Measurements from ENCODE around the gene RASSF1.

The RASSF1 gene

GRCh38 chr3:50340448-50341329 is at the start of gene RASSF1:
RASSF1 (minus strand) TSS chr3:50340836; CDS start chr3:50340805, 31 bp downstream.
- no peak for DNase-seq (ENCODE audit: low read depth)

- no peak for DNase-seq (ENCODE audit: low read depth)
These were observed 48.8 kb upstream of the RASSF1 start for GRCh38 chr3:50389414-50389767.

- no peak for DNase-seq (ENCODE audit: low read depth)
These were observed 48.2 kb upstream of the RASSF1 start for GRCh38 chr3:50388720-50389413.

DNA sequence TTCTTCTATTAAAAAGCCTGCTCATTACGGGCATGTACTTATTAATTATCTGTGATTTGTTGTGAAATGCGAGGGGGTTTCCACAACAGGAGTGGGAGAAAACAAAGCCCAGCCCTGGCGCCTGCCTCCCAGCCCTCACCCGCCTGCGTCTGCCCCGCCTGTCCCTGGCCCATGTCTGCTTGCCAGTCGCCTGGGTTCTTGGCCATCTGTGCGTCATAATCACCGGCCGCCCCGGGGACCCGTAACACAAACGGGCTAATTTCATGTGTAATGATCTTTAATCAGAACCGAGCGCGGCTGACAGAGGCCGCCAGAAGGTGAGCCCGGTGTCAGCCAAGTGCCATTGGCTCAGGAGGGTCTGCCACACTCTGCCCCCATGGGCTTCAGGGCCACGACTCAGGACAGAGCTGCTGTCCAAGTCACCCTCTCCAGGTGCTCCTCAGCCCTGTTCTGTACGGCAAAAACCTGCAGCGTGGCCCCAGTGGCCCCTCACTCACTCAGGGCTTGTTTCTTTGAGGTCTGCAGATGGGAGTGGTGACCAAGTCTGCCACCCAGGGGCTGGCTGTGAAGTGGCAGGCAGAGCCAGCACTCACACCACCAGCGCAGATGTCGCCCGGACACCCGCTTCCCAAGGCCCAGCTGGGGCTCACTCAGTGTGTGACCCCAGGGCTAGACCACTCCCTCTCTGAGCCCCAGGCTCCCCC is 47.5 kb upstream of the RASSF1 start:
- no peak for DNase-seq (ENCODE audit: low read depth)

GRCh38 chr3:50385754-50386153 is 45.1 kb upstream of the RASSF1 start:
- no peak for DNase-seq (ENCODE audit: low read depth)

- no peak for DNase-seq (ENCODE audit: low read depth)
These were observed 43.1 kb upstream of the RASSF1 start for GRCh38 chr3:50383750-50384149.

DNA sequence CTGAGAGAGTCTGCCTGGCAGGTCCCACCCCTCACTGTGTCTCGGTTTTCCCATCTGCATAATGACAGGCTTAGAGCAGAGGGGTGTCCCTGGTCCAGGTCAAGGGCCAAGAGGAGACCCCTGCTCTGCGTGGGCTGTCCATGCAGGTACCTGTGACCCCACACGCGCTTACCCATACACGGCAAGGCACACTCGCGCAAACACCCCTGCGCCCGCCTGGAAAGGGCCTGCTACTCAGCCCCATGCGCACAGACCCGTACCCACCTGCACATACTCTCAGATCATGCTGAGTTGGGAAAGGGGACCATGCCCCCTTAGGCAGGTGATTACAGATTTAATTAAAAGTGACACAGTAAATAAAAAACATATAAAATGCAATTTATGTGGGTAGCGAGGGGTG is 42.1 kb upstream of the RASSF1 start:
- DNase-seq (ENCODE audit: low read depth) = no peak

DNA sequence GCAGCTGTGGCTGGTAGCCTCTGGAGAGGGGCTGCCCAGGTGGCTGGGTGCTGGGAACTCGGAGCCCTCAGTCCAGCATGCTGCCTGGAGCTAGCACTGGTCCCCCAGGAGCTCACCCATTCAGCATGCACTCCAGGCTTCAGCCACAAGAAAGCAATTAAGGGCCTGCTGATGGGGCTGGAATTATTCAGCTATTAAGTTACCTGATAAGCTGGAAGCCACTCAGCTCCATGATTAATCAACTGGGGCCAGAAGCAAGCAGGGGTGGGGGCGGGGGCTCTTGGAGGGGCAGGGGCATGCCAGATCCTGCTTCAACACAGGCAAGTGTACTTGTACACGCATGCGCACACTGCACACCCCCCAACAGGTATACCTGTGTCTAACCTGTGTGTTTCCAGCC is 40.7 kb upstream of the RASSF1 start:
- DNase-seq (ENCODE audit: low read depth) = no peak

GRCh38 chr3:50380405-50381085 is 39.9 kb upstream of the RASSF1 start:
- DNase-seq (ENCODE audit: low read depth) = no peak

DNA sequence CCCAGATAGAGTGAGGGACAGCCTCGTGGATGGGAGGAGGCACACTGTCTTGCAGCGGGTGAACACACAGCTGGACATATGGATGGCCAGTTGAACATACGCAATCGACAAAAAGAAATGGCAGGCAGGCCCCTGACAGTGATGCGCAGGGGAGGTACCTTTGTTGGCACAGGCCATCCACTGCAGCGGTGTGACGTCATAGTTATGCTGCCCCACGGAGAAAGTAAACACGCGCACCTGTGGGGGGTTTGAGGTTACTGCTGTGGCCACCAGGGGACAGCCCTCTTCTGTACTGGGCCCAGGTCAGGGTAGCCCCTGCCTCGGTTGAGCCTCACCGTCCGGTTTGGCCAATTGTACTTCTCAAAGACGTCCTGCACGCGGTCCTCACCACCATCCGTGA is 38.1 kb upstream of the RASSF1 start:
- DNase-seq (ENCODE audit: low read depth) = no peak

DNA sequence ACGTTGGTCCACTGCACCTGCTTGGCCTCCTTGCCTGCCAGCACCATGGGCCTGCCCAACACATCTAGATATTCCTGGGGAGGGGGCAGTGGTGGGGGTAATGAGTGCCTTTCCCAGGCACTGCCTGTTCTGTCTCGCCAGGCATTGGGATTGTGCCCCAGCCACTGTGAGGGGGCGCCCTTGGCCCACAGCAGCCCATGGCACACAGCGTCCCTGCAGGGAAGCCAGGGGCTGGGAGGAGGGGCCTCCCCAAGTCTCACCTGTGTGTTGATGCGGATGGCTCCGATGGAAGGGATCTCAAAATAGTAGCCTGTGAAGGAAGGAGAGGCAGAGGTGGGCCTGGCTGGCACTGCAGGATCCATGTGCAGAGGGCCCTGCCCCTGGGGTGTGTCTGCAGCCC is 37.4 kb upstream of the RASSF1 start:
- DNase-seq (ENCODE audit: low read depth) = no peak

DNA sequence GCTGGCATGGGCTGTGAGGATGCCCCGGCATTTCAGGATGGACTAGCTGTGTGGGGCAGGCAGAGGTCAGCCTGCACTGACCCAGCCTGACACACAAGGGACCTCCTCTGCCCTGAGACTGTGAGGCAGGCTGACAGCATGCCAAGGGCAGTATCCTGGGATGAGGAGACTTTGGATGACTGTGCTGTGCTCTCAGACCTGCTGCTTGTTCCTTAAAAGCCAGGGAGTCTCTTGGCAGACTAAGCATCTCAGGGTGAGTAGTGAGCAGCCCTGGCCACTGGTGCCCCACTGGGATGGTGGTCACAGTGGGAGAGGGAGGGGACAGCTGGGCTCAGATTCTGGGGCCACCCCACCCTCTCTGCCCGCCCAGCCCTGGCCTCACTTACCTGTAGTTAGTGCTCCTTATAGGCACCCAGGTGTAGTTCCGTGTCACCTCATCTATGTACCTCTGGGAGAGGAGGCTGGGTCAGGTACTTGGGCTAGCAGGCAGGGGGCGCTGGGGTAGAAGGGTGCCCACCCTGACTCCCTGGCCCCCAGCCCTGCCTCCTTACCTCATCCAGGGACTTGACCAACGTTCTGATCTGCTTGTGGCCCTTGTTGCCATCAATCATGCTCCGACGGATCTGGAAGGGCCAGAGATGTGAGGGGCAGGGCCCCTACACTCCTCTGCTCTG is 34.8 kb upstream of the RASSF1 start:
- no peak for DNase-seq (ENCODE audit: low read depth)

GRCh38 chr3:50374363-50375257 is 34.0 kb upstream of the RASSF1 start:
- DNase-seq (ENCODE audit: low read depth) = no peak

- no peak for DNase-seq (ENCODE audit: low read depth)
These were observed 32.8 kb upstream of the RASSF1 start for GRCh38 chr3:50373146-50374051.

DNA sequence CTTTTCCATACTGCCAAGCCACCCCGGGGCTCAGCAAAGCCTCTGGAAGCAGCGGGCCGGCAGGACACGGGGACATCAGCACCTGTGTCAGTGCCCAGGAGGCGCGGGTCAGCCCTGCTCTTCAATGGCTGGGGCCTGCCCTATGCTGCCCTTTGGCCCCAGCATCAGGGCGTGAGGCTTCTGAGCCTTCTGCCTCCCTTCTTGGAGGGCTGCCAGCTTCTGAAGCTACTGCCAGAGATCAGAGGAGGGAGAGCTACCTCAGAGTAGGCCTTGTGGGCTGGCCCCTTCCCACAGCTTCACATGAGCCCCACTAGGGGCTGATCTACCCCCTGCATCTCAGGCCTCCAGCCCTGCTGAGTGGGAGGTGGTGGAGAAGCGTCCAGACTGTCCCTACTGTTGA is 31.7 kb upstream of the RASSF1 start:
- no peak for DNase-seq (ENCODE audit: low read depth)

- DNase-seq (ENCODE audit: low read depth) = no peak
These were observed 30.6 kb upstream of the RASSF1 start for GRCh38 chr3:50371133-50371685.

DNA sequence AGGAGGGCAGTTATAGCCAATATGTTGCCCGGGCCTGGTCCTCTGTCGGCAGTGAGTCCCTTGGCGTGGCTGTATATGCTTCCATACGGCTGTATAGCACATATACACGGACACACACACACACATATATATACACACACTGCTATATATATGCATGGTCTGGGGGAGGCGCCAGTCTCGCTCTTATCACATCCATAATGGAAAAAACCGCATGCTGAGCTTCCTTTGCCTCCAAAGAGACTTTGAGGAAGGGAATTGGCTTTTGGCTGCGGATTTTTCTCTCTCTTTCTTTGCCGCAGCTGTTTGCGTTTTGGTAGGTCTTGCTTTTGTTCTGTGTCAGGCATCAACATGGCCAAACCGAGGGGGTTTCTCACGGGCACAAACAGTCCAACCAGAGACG is 30.0 kb upstream of the RASSF1 start:
- DNase-seq (ENCODE audit: low read depth) = no peak

DNA sequence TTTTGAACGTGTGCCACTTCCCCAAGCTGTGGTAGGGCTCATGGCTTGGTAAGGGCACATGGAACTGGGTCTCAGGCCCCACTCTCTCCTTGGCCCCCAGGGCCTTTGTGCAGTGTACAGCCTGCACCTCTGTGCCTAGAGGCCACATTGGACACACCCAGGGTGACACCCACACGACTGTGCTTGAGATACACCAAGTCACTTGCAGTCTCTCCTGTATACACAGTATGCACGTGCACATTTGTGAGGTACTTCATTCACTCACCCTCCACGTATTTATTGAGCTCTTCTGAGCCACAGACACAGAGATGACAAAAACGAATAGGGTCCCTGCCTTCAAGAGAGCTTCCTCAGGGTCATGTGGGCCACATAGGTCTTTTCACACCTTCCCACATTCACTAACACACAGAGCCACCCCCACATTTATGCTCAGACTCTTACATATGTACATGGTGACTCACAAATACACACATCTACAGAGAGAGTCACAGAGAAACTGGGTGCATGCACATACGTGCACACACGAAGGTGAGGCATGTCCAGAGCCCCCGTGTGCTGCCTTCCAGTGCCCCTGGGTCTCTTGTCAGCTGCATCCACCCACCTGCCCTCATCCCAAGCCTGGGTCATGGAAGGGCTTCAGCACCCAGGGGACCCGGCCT is 28.5 kb upstream of the RASSF1 start:
- DNase-seq (ENCODE audit: low read depth) = no peak

DNA sequence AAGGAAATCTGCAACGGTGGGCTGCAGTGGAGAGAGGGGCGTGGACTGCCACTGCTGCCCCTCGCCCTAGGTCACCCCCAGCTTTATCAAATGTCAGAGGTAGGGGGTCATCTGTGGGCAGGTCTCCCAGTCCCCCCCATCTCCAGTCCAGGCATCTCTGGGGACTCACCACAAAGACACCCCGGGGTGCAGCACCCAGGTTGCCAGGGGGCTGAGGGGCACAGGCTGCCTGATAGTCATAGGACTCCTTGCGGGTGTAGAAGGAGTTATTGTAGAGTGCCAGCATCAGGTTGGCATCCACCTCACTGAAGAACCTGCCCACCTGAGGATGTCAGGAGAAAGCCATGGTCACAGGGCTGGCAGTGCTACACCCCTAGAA is 25.2 kb upstream of the RASSF1 start:
- no peak for DNase-seq (ENCODE audit: low read depth)
